K562 (cell line): Measurements from ENCODE around the gene PKD1L1.

ENCODE experiments used
- FOS ChIP-seq: IDR thresholded peaks from 3 replicates; pipeline ENCODE4 v1.6.1; 2011; ENCODE audit not compliant: insufficient read length; ENCODE audit errors: extremely low read depth
- HIVEP1 ChIP-seq: fragments of 250-450 bp; sonication (Bioruptor Pico); IDR thresholded peaks from 2 replicates; pipeline ENCODE4 v1.4.0; 2020; ENCODE audit warnings: mild to moderate bottlenecking
- HSF4 ChIP-seq: fragments of 250-450 bp; sonication (Bioruptor Pico); IDR thresholded peaks from 2 replicates; pipeline ENCODE4 v2.1.2; 2022; ENCODE audit warnings: mild to moderate bottlenecking, moderate library complexity, borderline replicate concordance
- MAFK ChIP-seq: IDR thresholded peaks from 2 replicates; pipeline ENCODE4 v1.6.1; 2011; ENCODE audit warnings: low read length, improper control_type of control experiment
- NR4A1 ChIP-seq, 2 experiments: fragments of 250-450 bp in 1 of 2; fragments of 450-650 bp in 1 of 2; sonication (Bioruptor Pico) in 1 of 2; IDR thresholded peaks; 2 replicates each; pipeline versions ENCODE4 v1.4.0 to v1.6.1; 2016 to 2020; ENCODE audit warnings: mild to moderate bottlenecking in 2 of 2, missing compliant biosample characterization in 1 of 2, missing genetic modification characterization in 1 of 2, moderate library complexity in 1 of 2
- SAFB2 ChIP-seq: fragments of 200-400 bp; formaldehyde crosslinking; IDR thresholded peaks from 2 replicates; pipeline ENCODE4 v1.6.1; 2018; ENCODE audit warnings: borderline replicate concordance, low read length, low read depth, moderate library complexity; ENCODE audit not compliant: severe bottlenecking
- SMARCB1 ChIP-seq: IDR thresholded peaks from 2 replicates; pipeline ENCODE4 v1.6.1; 2011; ENCODE audit warnings: improper control_type of control experiment, low read depth; ENCODE audit not compliant: insufficient read length
- ZNF124 ChIP-seq: sonication (generic); formaldehyde crosslinking; IDR thresholded peaks from 2 replicates; pipeline ENCODE4 v1.8.1; 2022; ENCODE audit warnings: missing genetic modification reagents
- ZNF253 ChIP-seq: fragments of 250-450 bp; sonication (Bioruptor Pico); conservative IDR thresholded peaks from 2 replicates; pipeline ENCODE4 v1.6.1; 2021; ENCODE audit warnings: mild to moderate bottlenecking
- TF ChIP-seq, protein P1 (sequence below), 3 experiments: IDR thresholded peaks in 2 of 3; conservative IDR thresholded peaks in 1 of 3; 2 replicates each; pipeline ENCODE4 v1.5.1; 2011 to 2012; ENCODE audit warnings: low read length in 3 of 3, mild to moderate bottlenecking in 3 of 3, control low read depth in 2 of 3, improper control_type of control experiment in 1 of 3, inconsistent platforms in 1 of 3, low read depth in 1 of 3, mixed read lengths in 1 of 3, moderate library complexity in 1 of 3; ENCODE audit not compliant: insufficient read depth in 2 of 3
- TF ChIP-seq, protein P2 (sequence below): sonication (generic); formaldehyde crosslinking; IDR thresholded peaks from 2 replicates; pipeline ENCODE4 v1.8.0; 2022; ENCODE audit warnings: missing genetic modification reagents, mild to moderate bottlenecking, borderline replicate concordance
- TF ChIP-seq, protein P3 (sequence below): fragments of 250-450 bp; sonication (Bioruptor Pico); IDR thresholded peaks from 2 replicates; pipeline ENCODE4 v1.5.0; 2021; ENCODE audit warnings: mild to moderate bottlenecking, borderline replicate concordance
- TF ChIP-seq, protein P4 (sequence below), 2 experiments: IDR thresholded peaks in 1 of 2; conservative IDR thresholded peaks in 1 of 2; 2 replicates each; pipeline ENCODE4 v1.6.1; 2016; ENCODE audit warnings: low read depth in 2 of 2, mild to moderate bottlenecking in 1 of 2, missing compliant biosample characterization in 1 of 2, missing genetic modification characterization in 1 of 2, moderate library complexity in 1 of 2
- TF ChIP-seq, protein P5 (sequence below), 2 experiments: IDR thresholded peaks; 2 replicates each; pipeline ENCODE4 v1.6.1; 2012; ENCODE audit warnings: improper control_type of control experiment in 2 of 2, low read depth in 2 of 2, low read length in 2 of 2, borderline replicate concordance in 1 of 2

DNA sequence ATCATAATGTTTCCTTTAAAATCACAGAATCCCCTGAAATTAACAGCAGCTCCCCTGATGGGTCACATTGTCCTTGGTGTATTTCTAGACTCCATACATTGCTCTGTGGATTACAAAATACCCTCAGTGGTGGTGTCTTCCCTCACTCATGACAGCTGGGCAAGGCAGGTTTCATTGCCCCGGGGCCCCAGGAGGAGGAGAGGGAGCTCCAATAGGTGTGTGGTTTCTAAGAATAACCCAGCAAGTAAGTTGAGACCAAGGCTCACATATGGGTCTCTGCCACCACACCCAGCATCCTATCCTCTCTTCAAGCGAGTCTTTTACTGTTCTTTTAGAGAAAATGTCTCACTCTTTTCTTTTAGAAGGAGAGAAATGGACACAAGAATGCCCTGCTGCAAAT is 63.6 kb downstream of the PKD1L1 start:
- no peak for TF ChIP-seq HIVEP1 (CRISPR knock-in tag)
- TF ChIP-seq FOS, result no peak
- no peak for TF ChIP-seq SMARCB1
- TF ChIP-seq, protein P1, sequence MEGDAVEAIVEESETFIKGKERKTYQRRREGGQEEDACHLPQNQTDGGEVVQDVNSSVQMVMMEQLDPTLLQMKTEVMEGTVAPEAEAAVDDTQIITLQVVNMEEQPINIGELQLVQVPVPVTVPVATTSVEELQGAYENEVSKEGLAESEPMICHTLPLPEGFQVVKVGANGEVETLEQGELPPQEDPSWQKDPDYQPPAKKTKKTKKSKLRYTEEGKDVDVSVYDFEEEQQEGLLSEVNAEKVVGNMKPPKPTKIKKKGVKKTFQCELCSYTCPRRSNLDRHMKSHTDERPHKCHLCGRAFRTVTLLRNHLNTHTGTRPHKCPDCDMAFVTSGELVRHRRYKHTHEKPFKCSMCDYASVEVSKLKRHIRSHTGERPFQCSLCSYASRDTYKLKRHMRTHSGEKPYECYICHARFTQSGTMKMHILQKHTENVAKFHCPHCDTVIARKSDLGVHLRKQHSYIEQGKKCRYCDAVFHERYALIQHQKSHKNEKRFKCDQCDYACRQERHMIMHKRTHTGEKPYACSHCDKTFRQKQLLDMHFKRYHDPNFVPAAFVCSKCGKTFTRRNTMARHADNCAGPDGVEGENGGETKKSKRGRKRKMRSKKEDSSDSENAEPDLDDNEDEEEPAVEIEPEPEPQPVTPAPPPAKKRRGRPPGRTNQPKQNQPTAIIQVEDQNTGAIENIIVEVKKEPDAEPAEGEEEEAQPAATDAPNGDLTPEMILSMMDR (IDR thresholded peaks at IDR 0.05 in 2 of 3, conservative IDR thresholded peaks at IDR 0.05 in 1 of 3; ENCODE audit: insufficient read depth in 2 of 3, low read depth in 1 of 3, low read length in 3 of 3), result no peak
- no peak for TF ChIP-seq NR4A1 (CRISPR knock-in tag; IDR thresholded peaks at IDR 0.05)
- TF ChIP-seq NR4A1 (tag; IDR thresholded peaks at IDR 0.05), result no peak
- TF ChIP-seq MAFK, result no peak
- TF ChIP-seq, protein P2, sequence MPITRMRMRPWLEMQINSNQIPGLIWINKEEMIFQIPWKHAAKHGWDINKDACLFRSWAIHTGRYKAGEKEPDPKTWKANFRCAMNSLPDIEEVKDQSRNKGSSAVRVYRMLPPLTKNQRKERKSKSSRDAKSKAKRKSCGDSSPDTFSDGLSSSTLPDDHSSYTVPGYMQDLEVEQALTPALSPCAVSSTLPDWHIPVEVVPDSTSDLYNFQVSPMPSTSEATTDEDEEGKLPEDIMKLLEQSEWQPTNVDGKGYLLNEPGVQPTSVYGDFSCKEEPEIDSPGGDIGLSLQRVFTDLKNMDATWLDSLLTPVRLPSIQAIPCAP (CRISPR knock-in tag), result no peak
- TF ChIP-seq, protein P3, sequence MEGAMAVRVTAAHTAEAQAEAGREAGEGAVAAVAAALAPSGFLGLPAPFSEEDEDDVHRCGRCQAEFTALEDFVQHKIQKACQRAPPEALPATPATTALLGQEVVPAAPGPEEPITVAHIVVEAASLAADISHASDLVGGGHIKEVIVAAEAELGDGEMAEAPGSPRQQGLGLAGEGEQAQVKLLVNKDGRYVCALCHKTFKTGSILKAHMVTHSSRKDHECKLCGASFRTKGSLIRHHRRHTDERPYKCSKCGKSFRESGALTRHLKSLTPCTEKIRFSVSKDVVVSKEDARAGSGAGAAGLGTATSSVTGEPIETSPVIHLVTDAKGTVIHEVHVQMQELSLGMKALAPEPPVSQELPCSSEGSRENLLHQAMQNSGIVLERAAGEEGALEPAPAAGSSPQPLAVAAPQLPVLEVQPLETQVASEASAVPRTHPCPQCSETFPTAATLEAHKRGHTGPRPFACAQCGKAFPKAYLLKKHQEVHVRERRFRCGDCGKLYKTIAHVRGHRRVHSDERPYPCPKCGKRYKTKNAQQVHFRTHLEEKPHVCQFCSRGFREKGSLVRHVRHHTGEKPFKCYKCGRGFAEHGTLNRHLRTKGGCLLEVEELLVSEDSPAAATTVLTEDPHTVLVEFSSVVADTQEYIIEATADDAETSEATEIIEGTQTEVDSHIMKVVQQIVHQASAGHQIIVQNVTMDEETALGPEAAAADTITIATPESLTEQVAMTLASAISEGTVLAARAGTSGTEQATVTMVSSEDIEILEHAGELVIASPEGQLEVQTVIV (CRISPR knock-in tag), result no peak
- TF ChIP-seq, protein P4, sequence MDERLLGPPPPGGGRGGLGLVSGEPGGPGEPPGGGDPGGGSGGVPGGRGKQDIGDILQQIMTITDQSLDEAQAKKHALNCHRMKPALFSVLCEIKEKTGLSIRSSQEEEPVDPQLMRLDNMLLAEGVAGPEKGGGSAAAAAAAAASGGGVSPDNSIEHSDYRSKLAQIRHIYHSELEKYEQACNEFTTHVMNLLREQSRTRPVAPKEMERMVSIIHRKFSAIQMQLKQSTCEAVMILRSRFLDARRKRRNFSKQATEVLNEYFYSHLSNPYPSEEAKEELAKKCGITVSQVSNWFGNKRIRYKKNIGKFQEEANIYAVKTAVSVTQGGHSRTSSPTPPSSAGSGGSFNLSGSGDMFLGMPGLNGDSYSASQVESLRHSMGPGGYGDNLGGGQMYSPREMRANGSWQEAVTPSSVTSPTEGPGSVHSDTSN (CRISPR knock-in tag; IDR thresholded peaks at IDR 0.05; ENCODE audit: low read depth), result no peak
- TF ChIP-seq, protein P4 (tag; conservative IDR thresholded peaks at IDR 0.05; ENCODE audit: low read depth), result no peak
- no peak for TF ChIP-seq ZNF124 (CRISPR knock-in tag)
- TF ChIP-seq SAFB2, result no peak
- TF ChIP-seq, protein P5, sequence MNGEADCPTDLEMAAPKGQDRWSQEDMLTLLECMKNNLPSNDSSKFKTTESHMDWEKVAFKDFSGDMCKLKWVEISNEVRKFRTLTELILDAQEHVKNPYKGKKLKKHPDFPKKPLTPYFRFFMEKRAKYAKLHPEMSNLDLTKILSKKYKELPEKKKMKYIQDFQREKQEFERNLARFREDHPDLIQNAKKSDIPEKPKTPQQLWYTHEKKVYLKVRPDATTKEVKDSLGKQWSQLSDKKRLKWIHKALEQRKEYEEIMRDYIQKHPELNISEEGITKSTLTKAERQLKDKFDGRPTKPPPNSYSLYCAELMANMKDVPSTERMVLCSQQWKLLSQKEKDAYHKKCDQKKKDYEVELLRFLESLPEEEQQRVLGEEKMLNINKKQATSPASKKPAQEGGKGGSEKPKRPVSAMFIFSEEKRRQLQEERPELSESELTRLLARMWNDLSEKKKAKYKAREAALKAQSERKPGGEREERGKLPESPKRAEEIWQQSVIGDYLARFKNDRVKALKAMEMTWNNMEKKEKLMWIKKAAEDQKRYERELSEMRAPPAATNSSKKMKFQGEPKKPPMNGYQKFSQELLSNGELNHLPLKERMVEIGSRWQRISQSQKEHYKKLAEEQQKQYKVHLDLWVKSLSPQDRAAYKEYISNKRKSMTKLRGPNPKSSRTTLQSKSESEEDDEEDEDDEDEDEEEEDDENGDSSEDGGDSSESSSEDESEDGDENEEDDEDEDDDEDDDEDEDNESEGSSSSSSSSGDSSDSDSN (IDR thresholded peaks at IDR 0.05; ENCODE audit: borderline replicate concordance in 1 of 2, low read depth in 2 of 2, low read length in 2 of 2), result no peak
- no peak for TF ChIP-seq ZNF253 (CRISPR knock-in tag)
- TF ChIP-seq HSF4 (CRISPR knock-in tag), result no peak
